SKM-1 treated with dmso at 0.1 percent for 144 hours (cell line): ENCODE measurements around the gene CCDC91.
"Not testable (repeated sequence)": the region's sequence is repeated elsewhere in the genome, so short reads cannot be mapped to it uniquely, and the experiment has no call there.

ENCODE experiments used
- DNase-seq: peaks from one replicate; lab custom pipeline; 2025; ENCODE audit not compliant: unreplicated experiment; lab: John Stamatoyannopoulos, UW

The CCDC91 gene

GRCh38 chr12:28231248-28231647 is 41.0 kb downstream of the CCDC91 start:
- DNase-seq: no peak

- DNase-seq: no peak
Observed at GRCh38 chr12:28232211-28232928, 42.1 kb downstream of the CCDC91 start.

- no peak for DNase-seq
Observed at GRCh38 chr12:28234444-28234843, 44.2 kb downstream of the CCDC91 start.

- no peak for DNase-seq
Observed at GRCh38 chr12:28235015-28235414, 44.8 kb downstream of the CCDC91 start.

- no peak for DNase-seq
Observed at GRCh38 chr12:28235985-28236384, 45.7 kb downstream of the CCDC91 start.

- DNase-seq: no peak
Observed at GRCh38 chr12:28237423-28237822, 47.2 kb downstream of the CCDC91 start.

GRCh38 chr12:28239918-28240317 is 49.7 kb downstream of the CCDC91 start:
- no peak for DNase-seq

GRCh38 chr12:28240853-28241252 is 50.6 kb downstream of the CCDC91 start:
- DNase-seq: no peak

GRCh38 chr12:28242129-28242495 is 51.9 kb downstream of the CCDC91 start:
- DNase-seq: no peak

- no peak for DNase-seq
Observed at GRCh38 chr12:28242496-28243309, 52.4 kb downstream of the CCDC91 start.

GRCh38 chr12:28243310-28243633 is 53.0 kb downstream of the CCDC91 start:
- no peak for DNase-seq

GRCh38 chr12:28247806-28248205 is 57.5 kb downstream of the CCDC91 start:
- no peak for DNase-seq

- DNase-seq: no peak
Observed at GRCh38 chr12:28248555-28249145, 58.4 kb downstream of the CCDC91 start.

- no peak for DNase-seq
Observed at GRCh38 chr12:28253161-28253641, 62.9 kb downstream of the CCDC91 start.

GRCh38 chr12:28257411-28257810 is 67.2 kb downstream of the CCDC91 start:
- no peak for DNase-seq

GRCh38 chr12:28258998-28259397 is 68.7 kb downstream of the CCDC91 start:
- DNase-seq: no peak

- DNase-seq: no peak
Observed at GRCh38 chr12:28265435-28266042, 75.3 kb downstream of the CCDC91 start.

- not testable (repeated sequence) for DNase-seq
Observed at GRCh38 chr12:28267920-28268607, 77.8 kb downstream of the CCDC91 start.

- DNase-seq: no peak
Observed at GRCh38 chr12:28268608-28269229, 78.5 kb downstream of the CCDC91 start.

- DNase-seq: no peak
Observed at GRCh38 chr12:28269851-28270250, 79.6 kb downstream of the CCDC91 start.

GRCh38 chr12:28278499-28278898 is 88.2 kb downstream of the CCDC91 start:
- DNase-seq: no peak
